IPS DF 6.9 (cell line): ENCODE data around the gene GNAO1.

ENCODE experiments used
- DNase-seq: peaks from one replicate; pipeline ENCODE4 v3.0.0-alpha.2; 2013; ENCODE audit warnings: low read depth, low spot score
- H3K27ac ChIP-seq: one replicate; pipeline ENCODE4 v1.5.1; 2013; ENCODE audit warnings: low read length, control low read depth
- H3K27me3 ChIP-seq: 2 replicates; pipeline ENCODE4 v1.6.1; 2013; ENCODE audit warnings: mild to moderate bottlenecking, low read length; ENCODE audit not compliant: control insufficient read depth, insufficient read depth
- H3K36me3 ChIP-seq: 2 replicates; pipeline ENCODE4 v1.6.1; 2013; ENCODE audit warnings: low read length; ENCODE audit not compliant: control insufficient read depth, insufficient read depth
- H3K4me1 ChIP-seq: 2 replicates; pipeline ENCODE4 v1.6.1; 2013; ENCODE audit warnings: low read length; ENCODE audit not compliant: control insufficient read depth, insufficient read depth
- H3K4me3 ChIP-seq: 2 replicates; pipeline ENCODE4 v1.5.1; 2013; ENCODE audit warnings: mild to moderate bottlenecking, low read length
- H3K9me3 ChIP-seq: 2 replicates; pipeline ENCODE4 v1.6.1; 2013; ENCODE audit warnings: low read length, inconsistent platforms; ENCODE audit not compliant: control insufficient read depth, insufficient read depth
- WGBS: extraction: QIAGEN DNeasy Blood & Tissue Kit; methylation state at CpG from one replicate; pipeline ENCODE4 v1.1.7; 2013; ENCODE audit warnings: mixed read lengths, missing lambda C conversion rate; ENCODE audit not compliant: insufficient read length, insufficient coverage; 5-methylcytosine and 5-hydroxymethylcytosine counted together

GNAO1 gene

DNA sequence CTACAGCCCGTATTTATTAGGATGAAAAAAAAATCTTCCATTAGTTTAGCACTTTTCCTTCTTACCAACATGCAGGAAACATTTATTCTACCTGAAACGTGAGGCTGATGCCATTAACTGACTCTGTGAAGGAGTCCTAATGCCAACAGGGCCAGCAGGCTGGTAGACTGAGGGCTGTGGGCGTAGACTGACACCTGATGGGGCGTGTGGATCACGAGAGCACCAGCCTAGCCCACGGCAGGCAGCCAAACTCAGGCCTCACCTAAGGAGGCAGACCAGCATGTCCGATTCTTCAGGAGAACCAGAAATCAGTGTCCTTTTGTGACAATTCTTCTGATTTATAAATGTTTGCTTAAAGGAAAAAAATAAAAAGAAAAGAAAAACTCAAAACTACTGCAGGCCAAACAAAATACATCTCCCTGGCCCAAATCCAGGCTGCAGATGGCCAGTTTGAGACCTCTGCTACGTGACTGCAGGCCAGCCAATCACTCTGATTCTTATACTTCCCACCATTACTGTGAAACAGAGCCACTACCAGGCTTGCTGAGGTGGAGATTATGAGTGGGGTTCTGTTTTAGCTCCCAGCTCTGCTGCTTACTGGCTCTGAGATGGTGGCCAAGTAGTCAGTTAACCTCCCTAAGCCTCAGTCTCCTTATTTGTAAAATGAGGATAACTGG, 66.5 kb downstream of the GNAO1 start:
- no peak overlapping the region for H3K4me3 ChIP-seq
- no peaks in the 10 kb centered on the region for H3K36me3 ChIP-seq
- WGBS, result no CpG with 5 or more reads among the region's 8 CpGs
- no peak for DNase-seq
- H3K4me1 ChIP-seq, result no peaks in the 10 kb centered on the region
- H3K27ac ChIP-seq, result no peak overlapping the region
- no peaks in the 10 kb centered on the region for H3K9me3 ChIP-seq
- no peaks in the 10 kb centered on the region for H3K27me3 ChIP-seq

- Histone ChIP-seq H3K9me3 (no peaks in the 10 kb centered on the region), H3K4me1 (0 out of 2 replicates have a peak, but pooled peaks cover 2% of the 10 kb centered on the region), H3K36me3 (no peaks in the 10 kb centered on the region), H3K27me3 (no peaks in the 10 kb centered on the region), H3K4me3 (no peak overlapping the region), H3K27ac (no peak overlapping the region)
- no peak for DNase-seq
- no CpG with 5 or more reads among the region's 8 CpGs for WGBS
Observed at GRCh38 chr16:56258508-56259424, 67.5 kb downstream of the GNAO1 start.

GRCh38 chr16:56259425-56259779, 68.1 kb downstream of the GNAO1 start:
- Histone ChIP-seq H3K9me3 (no peaks in the 10 kb centered on the region), H3K36me3 (no peaks in the 10 kb centered on the region), H3K4me1 (0 out of 2 replicates have a peak, but pooled peaks cover 3% of the 10 kb centered on the region), H3K27ac (no peak overlapping the region), H3K4me3 (no peak overlapping the region), H3K27me3 (no peaks in the 10 kb centered on the region)
- no peak for DNase-seq
- WGBS, result no CpG with 5 or more reads among the region's 4 CpGs

GRCh38 chr16:56260378-56261160, 69.3 kb downstream of the GNAO1 start:
- Histone ChIP-seq H3K4me1 (0 out of 2 replicates have a peak, but pooled peaks cover 3% of the 10 kb centered on the region), H3K27ac (no peak overlapping the region), H3K4me3 (no peak overlapping the region), H3K27me3 (no peaks in the 10 kb centered on the region), H3K36me3 (no peaks in the 10 kb centered on the region), H3K9me3 (no peaks in the 10 kb centered on the region)
- WGBS, result no CpG with 5 or more reads among the region's 13 CpGs
- no peak for DNase-seq

- H3K27me3 ChIP-seq, result no peaks in the 10 kb centered on the region
- no peaks in the 10 kb centered on the region for H3K9me3 ChIP-seq
- WGBS, result no CpG with 5 or more reads among the region's 7 CpGs
- DNase-seq, result no peak
- H3K4me1 ChIP-seq, result 0 out of 2 replicates have a peak, but pooled peaks cover 3% of the 10 kb centered on the region
- no peak overlapping the region for H3K4me3 ChIP-seq
- no peaks in the 10 kb centered on the region for H3K36me3 ChIP-seq
- no peak overlapping the region for H3K27ac ChIP-seq
Observed at GRCh38 chr16:56261656-56262055, 70.4 kb downstream of the GNAO1 start.

- H3K36me3 ChIP-seq, result no peaks in the 10 kb centered on the region
- H3K4me3 ChIP-seq, result no peak overlapping the region
- no peaks in the 10 kb centered on the region for H3K9me3 ChIP-seq
- WGBS, result no CpG with 5 or more reads among the region's 5 CpGs
- H3K4me1 ChIP-seq, result peaks cover 3% of the 10 kb centered on the region; the same call in 1 of the 2 replicates
- H3K27ac ChIP-seq, result no peak overlapping the region
- DNase-seq, result no peak
- no peaks in the 10 kb centered on the region for H3K27me3 ChIP-seq
Observed at GRCh38 chr16:56262148-56262547, 70.9 kb downstream of the GNAO1 start.

DNA sequence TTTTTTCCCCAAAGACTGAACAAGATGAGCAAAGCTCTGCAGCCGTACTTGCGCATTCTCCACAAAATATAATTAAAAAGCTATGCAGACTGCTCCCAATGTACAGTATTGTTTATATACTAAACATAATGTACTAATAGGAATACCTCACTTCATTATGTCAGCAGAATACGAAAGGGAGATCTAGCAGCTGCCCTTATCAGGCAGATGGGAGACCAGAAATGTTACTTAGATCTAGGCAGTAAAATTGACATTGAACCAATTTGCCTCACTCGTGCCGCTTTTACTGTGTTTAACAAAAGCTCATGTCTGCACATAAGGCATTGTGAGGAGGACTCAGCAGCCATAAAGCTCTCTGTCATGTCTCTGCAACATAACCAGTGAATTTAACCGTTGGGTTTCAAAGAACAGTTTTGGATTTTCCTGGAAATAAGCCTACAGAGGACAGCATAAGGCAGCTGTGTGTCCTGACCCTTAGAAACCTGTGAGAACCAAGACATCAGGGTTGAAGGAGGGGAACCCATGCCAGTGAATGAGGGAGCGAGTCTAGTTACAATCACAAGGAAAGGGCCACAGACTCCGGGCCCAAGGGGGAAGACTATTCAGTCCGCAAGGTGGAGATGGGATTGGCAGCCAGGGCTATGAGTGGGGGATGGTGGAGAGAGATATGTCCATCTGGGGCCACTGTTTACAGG, 71.4 kb downstream of the GNAO1 start:
- Histone ChIP-seq H3K27me3 (no peaks in the 10 kb centered on the region), H3K4me3 (no peak overlapping the region), H3K4me1 (peaks cover 3% of the 10 kb centered on the region; the same call in 1 of the 2 replicates), H3K27ac (no peak overlapping the region), H3K36me3 (no peaks in the 10 kb centered on the region), H3K9me3 (no peaks in the 10 kb centered on the region)
- no CpG with 5 or more reads among the region's 9 CpGs for WGBS
- DNase-seq, result no peak

- Histone ChIP-seq H3K9me3 (no peaks in the 10 kb centered on the region), H3K4me3 (no peak overlapping the region), H3K27me3 (no peaks in the 10 kb centered on the region), H3K27ac (no peak overlapping the region), H3K36me3 (no peaks in the 10 kb centered on the region), H3K4me1 (peaks cover 3% of the 10 kb centered on the region; the same call in 1 of the 2 replicates)
- DNase-seq, result no peak
- no CpG with 5 or more reads among the region's 11 CpGs for WGBS
Observed at GRCh38 chr16:56263711-56264608, 72.7 kb downstream of the GNAO1 start.

DNA sequence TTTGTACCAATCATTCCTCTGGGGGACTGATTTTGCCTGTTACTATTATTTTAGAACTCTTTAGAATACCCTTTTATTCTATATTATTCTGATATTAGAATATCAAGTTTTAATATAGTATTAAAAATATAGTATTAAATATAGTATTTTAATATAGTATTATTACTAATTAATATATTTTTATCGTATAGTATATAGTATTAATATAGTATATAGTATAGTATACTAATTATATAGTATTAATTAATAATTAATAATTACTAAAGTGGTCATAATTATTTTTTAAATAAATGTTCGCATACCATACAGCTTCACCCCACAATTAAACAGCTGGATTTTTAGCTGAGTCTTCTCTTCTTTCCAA, 73.3 kb downstream of the GNAO1 start:
- Histone ChIP-seq H3K27me3 (no peaks in the 10 kb centered on the region), H3K4me3 (no peak overlapping the region), H3K4me1 (peaks cover 3% of the 10 kb centered on the region; the same call in 1 of the 2 replicates), H3K36me3 (no peaks in the 10 kb centered on the region), H3K27ac (no peak overlapping the region), H3K9me3 (no peaks in the 10 kb centered on the region)
- no peak for DNase-seq
- no CpG with 5 or more reads among the region's 2 CpGs for WGBS
